HCT116 (cell line): Measurements from ENCODE around the gene MED6. TPM values are rescaled to one million over a fixed set of nuclear protein-coding genes. Genes with fewer than 3 reads are reported as not detected.

Experiments
- ATAC-seq: fragments of 200-7000 bp; cut with Tn5 transposase; 2 replicates; pipeline ENCODE4 v1.9.1; 2020; ENCODE audit warnings: mild to moderate bottlenecking, moderate library complexity
- BruUV-seq: library from RNA; stranded (reverse); fragments of 400-500 nt; replicated peaks from 2 replicates; lab custom pipeline; 2021; lab: Mats Ljungman, UMichigan
- CTCF ChIA-PET: fragments of 300-600 bp; sonication (Branson Sonifier 250); formaldehyde crosslinking; loops from one replicate; lab custom pipeline; 2021; ENCODE audit warnings: antibody characterized with exemption; lab: Charles Lee
- POLR2A ChIA-PET: fragments of 300-600, 350-600 bp; sonication (Branson Sonifier 250); formaldehyde crosslinking; loops from one replicate; lab custom pipeline; 2021; ENCODE audit warnings: antibody characterized with exemption; lab: Charles Lee
- RAD21 ChIA-PET, 2 experiments: fragments of 300-600 bp; sonication (Branson Sonifier 250); formaldehyde crosslinking; loops; one replicate each; lab custom pipeline; 2023; ENCODE audit warnings: low total read pairs in 2 of 2; ENCODE audit not compliant: uncharacterized antibody in 2 of 2, unreplicated experiment in 2 of 2, low non-redundant PET in 1 of 2; lab: Charles Lee
- DNase-seq: peaks from one replicate; pipeline ENCODE4 v3.0.0-alpha.2; 2010; ENCODE audit warnings: low read depth, low spot score
- H2AFZ ChIP-seq: fragments of 200-600 bp; shearing (Covaris generic), sonication (generic); 2 replicates; pipeline ENCODE4 v1.6.1; 2017; ENCODE audit warnings: low read depth, mixed run types, mixed read lengths, antibody characterized with exemption, low read length; ENCODE audit not compliant: poor library complexity, severe bottlenecking
- H3K27ac ChIP-seq: 2 replicates; pipeline ENCODE4 v1.5.1; 2012; ENCODE audit warnings: low read depth, low read length
- H3K27me3 ChIP-seq: fragments of 200-600 bp; sonication (generic); 2 replicates; pipeline ENCODE4 v1.6.1; 2016; ENCODE audit warnings: mixed run types, low read length, mixed read lengths; ENCODE audit not compliant: insufficient read depth
- H3K36me3 ChIP-seq, 2 experiments: fragments of 200-500 bp in 1 of 2; fragments of 200-600 bp in 1 of 2; sonication (Bioruptor generic) in 1 of 2; sonication (generic) in 1 of 2; 2 replicates each; pipeline versions ENCODE4 v1.5.1 to v1.6.1; 2014 to 2016; ENCODE audit warnings: low read length in 2 of 2, inconsistent platforms in 1 of 2, mixed read lengths in 1 of 2, mixed run types in 1 of 2; ENCODE audit not compliant: insufficient read depth in 2 of 2, control insufficient read depth in 1 of 2
- H3K4me1 ChIP-seq, 2 experiments: fragments of 200-600 bp in 1 of 2; sonication (generic) in 1 of 2; 2 replicates each; pipeline versions ENCODE4 v1.5.1 to v1.6.1; 2012 to 2017; ENCODE audit warnings: low read length in 2 of 2, inconsistent platforms in 1 of 2, mild to moderate bottlenecking in 1 of 2, mixed read lengths in 1 of 2, mixed run types in 1 of 2, moderate library complexity in 1 of 2; ENCODE audit not compliant: insufficient read depth in 2 of 2, control insufficient read depth in 1 of 2
- H3K4me2 ChIP-seq: fragments of 200-600 bp; sonication (generic); 2 replicates; pipeline ENCODE4 v1.6.1; 2017; ENCODE audit warnings: mixed run types, low read length, mixed read lengths
- H3K4me3 ChIP-seq, 2 experiments: fragments of 200-600 bp in 1 of 2; sonication (generic) in 1 of 2; replicated peaks in 1 of 2; 2 replicates each; pipeline ENCODE4 v1.5.1; 2011 to 2016; ENCODE audit warnings: low read length in 2 of 2, control low read depth in 1 of 2, low read depth in 1 of 2, mild to moderate bottlenecking in 1 of 2, mixed read lengths in 1 of 2, mixed run types in 1 of 2
- H3K79me2 ChIP-seq: fragments of 200-600 bp; sonication (generic); 2 replicates; pipeline ENCODE4 v1.6.1; 2017; ENCODE audit warnings: mild to moderate bottlenecking, mixed run types, low read length, moderate library complexity, mixed read lengths; ENCODE audit not compliant: insufficient read depth
- H3K9ac ChIP-seq: fragments of 200-600 bp; sonication (generic); 2 replicates; pipeline ENCODE4 v1.6.1; 2016; ENCODE audit warnings: low read length, mixed read lengths
- H3K9me2 ChIP-seq: fragments of 200-600 bp; sonication (generic), shearing (Covaris generic); 2 replicates; pipeline ENCODE4 v1.6.1; 2017; ENCODE audit warnings: mixed run types, mild to moderate bottlenecking, moderate library complexity; ENCODE audit not compliant: insufficient read depth
- H3K9me3 ChIP-seq, 2 experiments: fragments of 200-500 bp in 1 of 2; fragments of 200-600 bp in 1 of 2; sonication (Bioruptor generic) in 1 of 2; sonication (generic) in 1 of 2; 2 replicates each; pipeline ENCODE4 v1.6.1; 2014 to 2017; ENCODE audit warnings: low read length in 2 of 2, mixed read lengths in 2 of 2, inconsistent platforms in 1 of 2, low read depth in 1 of 2, mild to moderate bottlenecking in 1 of 2, mixed run types in 1 of 2, moderate library complexity in 1 of 2; ENCODE audit not compliant: control insufficient read depth in 1 of 2, insufficient read depth in 1 of 2
- H4K20me1 ChIP-seq: fragments of 200-600 bp; sonication (generic), shearing (Covaris generic); 2 replicates; pipeline ENCODE4 v1.6.1; 2017; ENCODE audit warnings: mixed run types, mild to moderate bottlenecking, moderate library complexity; ENCODE audit not compliant: insufficient read depth
- CBX3 ChIP-seq: IDR thresholded peaks from 2 replicates; pipeline ENCODE4 v1.6.1; 2012; ENCODE audit warnings: low read depth
- CEBPB ChIP-seq: IDR thresholded peaks from 2 replicates; pipeline ENCODE4 v1.6.1; 2012; ENCODE audit warnings: low read depth
- ELF1 ChIP-seq: IDR thresholded peaks from 2 replicates; pipeline ENCODE4 v1.6.1; 2012; ENCODE audit warnings: low read depth, borderline replicate concordance
- EZH2 ChIP-seq: fragments of 200-600 bp; sonication (generic); IDR thresholded peaks from 2 replicates; pipeline ENCODE4 v1.6.1; 2017; ENCODE audit warnings: antibody characterized with exemption, mixed run types
- POLR2A ChIP-seq: IDR thresholded peaks from 2 replicates; pipeline ENCODE4 v1.7.0; 2011; ENCODE audit warnings: borderline replicate concordance; ENCODE audit not compliant: insufficient read depth, insufficient read length; ENCODE audit errors: extremely low read depth
- RAD21 ChIP-seq: IDR thresholded peaks from 2 replicates; pipeline ENCODE4 v1.6.1; 2012; ENCODE audit warnings: low read depth, mild to moderate bottlenecking
- TCF7L2 ChIP-seq: IDR thresholded peaks from 2 replicates; pipeline ENCODE4 v1.7.0; 2011; ENCODE audit warnings: borderline replicate concordance, inconsistent platforms; ENCODE audit not compliant: insufficient read depth, insufficient read length; ENCODE audit errors: extremely low read depth
- ZBTB33 ChIP-seq: IDR thresholded peaks from 2 replicates; pipeline ENCODE4 v1.6.1; 2011; ENCODE audit warnings: mild to moderate bottlenecking, low read length, moderate library complexity; ENCODE audit not compliant: insufficient replicate concordance; ENCODE audit errors: extremely low read depth
- ZFX ChIP-seq: fragments of 450-650 bp; IDR thresholded peaks from 2 replicates; pipeline ENCODE4 v1.6.1; 2017
- ZNF274 ChIP-seq: fragments of 200-500 bp; sonication (Bioruptor generic); IDR thresholded peaks from 2 replicates; pipeline ENCODE4 v1.6.1; 2014; ENCODE audit warnings: mild to moderate bottlenecking, low read depth, low read length, inconsistent platforms
- intact Hi-C: fragments of 100-400 bp; cut with micrococcal nuclease; formaldehyde crosslinking; loops from 2 replicates; pipeline ENCODE4 v1.10.0; 2022
- total RNA-seq: library from RNA; stranded (reverse); gene quantifications from one replicate; pipeline ENCODE4 v1.2.1, GENCODE V29; 2021; ENCODE audit not compliant: unreplicated experiment

MED6 gene
- total RNA-seq, 1 experiment from 2014 or later, result 39.6 TPM

DNA sequence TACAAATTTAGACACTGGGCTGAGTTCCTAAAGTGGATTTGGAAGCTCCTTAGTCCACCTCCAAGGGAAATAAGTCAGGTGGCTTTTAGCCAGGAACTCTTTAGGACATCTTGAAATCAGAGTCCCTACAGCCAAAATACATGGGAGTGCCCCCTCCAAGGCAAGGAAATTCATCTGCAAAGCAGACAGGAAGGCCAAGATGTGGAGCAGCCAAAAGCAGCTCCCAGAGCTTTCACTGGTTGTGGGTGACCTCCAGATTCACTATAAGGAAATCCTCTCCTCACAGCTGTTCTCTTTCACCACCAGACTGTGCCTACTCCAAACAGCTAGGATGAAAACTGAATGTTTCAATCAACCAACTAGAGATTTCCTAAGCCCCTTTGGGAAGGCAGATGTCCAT is 47.9 kb upstream of the MED6 start:
- BruUV-seq, result no TSS peak
- Histone ChIP-seq H3K36me3 (no peaks in the 10 kb centered on the region), H3K4me2 (no peak overlapping the region), H3K9me2 (no peaks in the 10 kb centered on the region), H4K20me1 (no peaks in the 10 kb centered on the region), H3K27ac (no peak overlapping the region), H3K4me3 (no peak overlapping the region), H3K9me3 (no peaks in the 10 kb centered on the region), H3K27me3 (no peaks in the 10 kb centered on the region), H2AFZ (no peak overlapping the region), H3K9ac (no peak overlapping the region), H3K79me2 (no peaks in the 10 kb centered on the region), H3K4me1 (peaks cover 2 to 5% of the 10 kb centered on the region in 2 experiments; a peak in 1 of 4 replicates)
- CTCF ChIA-PET, result no interaction called here
- ATAC-seq (no peak), DNase-seq (no peak)
- POLR2A ChIA-PET, result no interaction called here
- no peak for TF ChIP-seq CEBPB
- no peak for TF ChIP-seq EZH2
- TF ChIP-seq TCF7L2, result no peak
- no peak for TF ChIP-seq RAD21
- TF ChIP-seq ZNF274, result no peak
- TF ChIP-seq ZBTB33, result no peak
- TF ChIP-seq POLR2A, result no peak
- TF ChIP-seq ELF1, result no peak
- no peak for TF ChIP-seq ZFX
- TF ChIP-seq CBX3, result no peak
- intact Hi-C loops, result no loop called here
- RAD21 ChIA-PET, result no interaction called here
